OCI-LY3 (cell line): ENCODE data around the gene ADCY4.

Experiments
- H2AFZ ChIP-seq: fragments of 200-600, 300-600 bp; shearing (Covaris generic); 2 replicates; pipeline ENCODE4 v1.6.0; 2014; ENCODE audit warnings: antibody characterized with exemption, low read depth, low read length
- H3K27ac ChIP-seq: fragments of 200-600, 300-600 bp; sonication (generic); 2 replicates; pipeline ENCODE4 v1.5.1; 2014; ENCODE audit warnings: mild to moderate bottlenecking, low read length, moderate library complexity, mixed read lengths
- H3K27me3 ChIP-seq: fragments of 200-600, 300-600 bp; sonication (generic); 2 replicates; pipeline ENCODE4 v1.6.1; 2014; ENCODE audit warnings: low read depth, low read length, mixed read lengths
- H3K36me3 ChIP-seq: fragments of 200-600, 300-600 bp; sonication (generic); replicated peaks from 2 replicates; pipeline ENCODE3; 2014; ENCODE audit warnings: low read depth, low read length, mixed read lengths
- H3K4me1 ChIP-seq: fragments of 300-600, 200-600 bp; sonication (generic); 2 replicates; pipeline ENCODE4 v1.6.1; 2014; ENCODE audit warnings: low read length, mixed read lengths
- H3K4me2 ChIP-seq: fragments of 200-600, 300-600 bp; sonication (generic); 2 replicates; pipeline ENCODE4 v1.6.1; 2014; ENCODE audit warnings: low read length, mixed read lengths
- H3K4me3 ChIP-seq: fragments of 300-600, 200-600 bp; sonication (generic); 2 replicates; pipeline ENCODE4 v1.5.1; 2014; ENCODE audit warnings: antibody characterized with exemption, mild to moderate bottlenecking, low read length, moderate library complexity
- H3K79me2 ChIP-seq: fragments of 300-600, 200-600 bp; shearing (Covaris generic); 2 replicates; pipeline ENCODE4 v1.6.1; 2014; ENCODE audit warnings: mild to moderate bottlenecking, low read length, mixed read lengths
- H3K9ac ChIP-seq: fragments of 300-600, 200-600 bp; shearing (Covaris generic); 2 replicates; pipeline ENCODE4 v1.6.0; 2014; ENCODE audit warnings: mild to moderate bottlenecking, low read length, moderate library complexity
- H3K9me3 ChIP-seq: fragments of 200-600, 300-600 bp; shearing (Covaris generic); 2 replicates; pipeline ENCODE4 v1.6.1; 2014; ENCODE audit warnings: low read length, mixed read lengths; ENCODE audit not compliant: insufficient read depth
- H4K20me1 ChIP-seq: fragments of 200-600, 300-600 bp; sonication (generic); 2 replicates; pipeline ENCODE4 v1.6.1; 2016; ENCODE audit warnings: low read length, mixed read lengths; ENCODE audit not compliant: insufficient read depth
- EZH2phosphoT487 ChIP-seq: fragments of 200-600 bp; shearing (Covaris generic); IDR thresholded peaks from 2 replicates; pipeline ENCODE4 v1.6.1; 2018; ENCODE audit warnings: antibody characterized with exemption, mixed run types, low read depth
- TF ChIP-seq, protein P1 (sequence below): fragments of 200-600, 300-600 bp; sonication (generic); IDR thresholded peaks from 2 replicates; pipeline ENCODE4 v1.5.1; 2014; ENCODE audit warnings: antibody characterized with exemption, low read length, low read depth

ADCY4 gene

DNA sequence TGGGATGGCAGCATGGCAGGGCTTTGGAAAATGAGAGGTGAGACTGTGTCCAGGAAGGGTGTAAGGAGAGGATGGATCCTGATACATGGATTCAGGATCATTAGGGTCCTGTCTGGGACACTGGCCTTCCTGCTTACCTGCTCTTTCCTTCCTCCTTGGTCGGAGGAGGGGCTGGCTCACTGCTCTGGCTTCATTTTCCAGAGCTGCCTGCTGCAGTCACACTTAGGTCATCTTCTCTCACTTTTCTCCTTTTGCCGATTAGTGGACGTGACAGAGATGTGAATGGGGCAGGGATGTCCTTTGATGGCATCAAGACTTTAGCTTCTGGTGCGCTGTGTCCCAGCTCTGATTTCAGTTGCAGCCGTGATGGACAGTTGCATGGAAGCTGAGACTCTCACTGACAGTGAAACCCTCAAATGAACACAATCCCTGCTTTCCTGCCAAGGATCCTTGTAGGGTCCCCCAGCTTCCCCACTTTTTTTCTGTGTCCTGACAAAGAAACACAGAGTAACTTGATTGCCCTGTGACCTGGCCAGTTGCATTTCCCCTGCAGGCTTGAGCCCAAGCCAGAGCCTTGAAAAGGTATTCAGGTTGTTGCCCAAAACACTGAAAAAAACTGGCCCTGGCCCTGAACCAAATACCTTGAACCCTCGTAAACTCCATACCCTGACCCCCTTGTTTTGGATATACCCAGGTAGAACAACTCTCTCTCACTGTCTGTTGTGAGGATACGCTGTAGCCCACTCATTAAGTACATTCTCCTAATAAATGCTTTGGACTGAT is 26.3 kb downstream of the ADCY4 start:
- no peaks in the 10 kb centered on the region for H4K20me1 ChIP-seq
- no peaks in the 10 kb centered on the region for H3K9me3 ChIP-seq
- no peak overlapping the region for H3K4me3 ChIP-seq
- peaks cover 33% of the 10 kb centered on the region for H3K36me3 ChIP-seq
- H3K27ac ChIP-seq = no peak overlapping the region
- no peaks in the 10 kb centered on the region for H3K27me3 ChIP-seq
- peaks cover 4% of the 10 kb centered on the region for H3K4me1 ChIP-seq
- no peak overlapping the region for H2AFZ ChIP-seq
- H3K79me2 ChIP-seq = no peaks in the 10 kb centered on the region
- TF ChIP-seq EZH2phosphoT487 = no peak
- TF ChIP-seq, protein P1, sequence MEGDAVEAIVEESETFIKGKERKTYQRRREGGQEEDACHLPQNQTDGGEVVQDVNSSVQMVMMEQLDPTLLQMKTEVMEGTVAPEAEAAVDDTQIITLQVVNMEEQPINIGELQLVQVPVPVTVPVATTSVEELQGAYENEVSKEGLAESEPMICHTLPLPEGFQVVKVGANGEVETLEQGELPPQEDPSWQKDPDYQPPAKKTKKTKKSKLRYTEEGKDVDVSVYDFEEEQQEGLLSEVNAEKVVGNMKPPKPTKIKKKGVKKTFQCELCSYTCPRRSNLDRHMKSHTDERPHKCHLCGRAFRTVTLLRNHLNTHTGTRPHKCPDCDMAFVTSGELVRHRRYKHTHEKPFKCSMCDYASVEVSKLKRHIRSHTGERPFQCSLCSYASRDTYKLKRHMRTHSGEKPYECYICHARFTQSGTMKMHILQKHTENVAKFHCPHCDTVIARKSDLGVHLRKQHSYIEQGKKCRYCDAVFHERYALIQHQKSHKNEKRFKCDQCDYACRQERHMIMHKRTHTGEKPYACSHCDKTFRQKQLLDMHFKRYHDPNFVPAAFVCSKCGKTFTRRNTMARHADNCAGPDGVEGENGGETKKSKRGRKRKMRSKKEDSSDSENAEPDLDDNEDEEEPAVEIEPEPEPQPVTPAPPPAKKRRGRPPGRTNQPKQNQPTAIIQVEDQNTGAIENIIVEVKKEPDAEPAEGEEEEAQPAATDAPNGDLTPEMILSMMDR = no peak; the same call in 1 of the 2 replicates
- no peak overlapping the region for H3K9ac ChIP-seq
- H3K4me2 ChIP-seq = no peak overlapping the region

DNA sequence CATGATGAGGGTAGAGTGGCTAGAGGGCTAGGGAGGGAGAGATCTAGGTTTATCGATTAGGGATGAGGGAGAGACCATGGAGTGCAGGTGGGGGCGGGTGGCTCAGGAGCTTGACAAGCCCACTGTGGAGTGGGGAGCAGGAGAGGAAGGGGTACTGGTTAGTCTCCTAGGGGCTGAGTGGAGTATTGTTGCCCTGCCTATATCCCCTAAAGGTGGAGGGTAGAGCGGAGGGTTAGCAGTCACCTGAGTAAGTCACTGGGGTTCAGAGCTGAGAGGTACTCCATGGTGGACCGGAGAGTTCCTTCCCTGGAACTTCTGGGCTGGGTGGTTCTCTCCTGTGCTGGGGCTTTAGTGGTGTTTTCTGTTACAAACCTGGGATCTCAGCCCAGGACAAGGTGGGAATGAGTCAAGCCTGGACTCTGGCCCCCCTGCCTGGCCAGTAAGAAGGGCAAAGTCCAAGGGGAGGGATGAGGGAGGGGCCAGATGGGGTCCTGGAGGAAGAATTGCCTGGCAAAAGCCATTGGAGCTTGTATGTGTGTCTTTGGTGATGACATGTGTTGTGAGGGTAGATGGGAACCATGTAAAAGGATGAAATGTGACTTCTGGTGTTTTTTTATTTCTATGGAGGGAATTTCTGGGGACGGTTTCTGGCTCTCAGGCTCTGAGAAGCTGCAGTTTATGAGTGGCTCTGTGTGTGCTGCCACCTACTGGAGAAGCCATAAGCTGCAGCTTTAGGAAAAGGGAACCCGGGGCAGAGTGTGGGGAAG is 27.1 kb downstream of the ADCY4 start, which contains the start of gene CIDEB:
TSS of gene CIDEB (minus strand) at position 403 of the 767 bp plus-strand sequence. CDS start at position 284, 119 bp downstream.
- Histone ChIP-seq H4K20me1 (no peaks in the 10 kb centered on the region), H3K79me2 (no peaks in the 10 kb centered on the region), H3K4me2 (no peak within 1 kb of the TSS), H3K36me3 (peaks cover 38% of the 10 kb centered on the region), H3K27ac (peak within 1 kb of the TSS; percentile 17; the same call in 1 of the 2 replicates), H3K4me3 (no peak within 1 kb of the TSS), H2AFZ (no peak within 1 kb of the TSS), H3K9ac (no peak within 1 kb of the TSS), H3K9me3 (no peaks in the 10 kb centered on the region), H3K4me1 (peaks cover 4% of the 10 kb centered on the region), H3K27me3 (no peaks in the 10 kb centered on the region)
- TF ChIP-seq EZH2phosphoT487 = no peak
- TF ChIP-seq, protein P1 = peak; percentile 94

DNA sequence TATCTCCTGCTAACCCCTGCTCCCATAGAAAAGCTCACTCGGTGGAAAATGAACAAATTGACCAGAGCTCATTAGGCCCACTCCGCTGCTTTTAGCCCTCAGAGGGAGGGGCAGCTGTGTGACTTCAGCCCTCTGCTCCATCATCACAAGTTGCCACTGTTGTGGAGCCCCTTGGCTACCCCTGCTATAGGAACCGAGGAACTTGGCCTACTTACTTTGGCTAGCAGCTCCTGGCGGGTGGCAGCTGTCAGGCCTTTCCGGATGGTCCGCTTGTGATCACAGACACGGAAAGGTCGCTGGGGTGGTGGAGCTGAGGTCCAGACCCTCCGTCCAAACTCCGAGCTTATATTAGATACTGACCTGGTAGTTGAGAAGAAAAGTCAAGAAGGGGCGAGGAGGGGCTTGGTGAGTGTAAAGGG is 27.7 kb downstream of the ADCY4 start:
- H3K36me3 ChIP-seq = peaks cover 44% of the 10 kb centered on the region
- no peaks in the 10 kb centered on the region for H3K9me3 ChIP-seq
- H4K20me1 ChIP-seq = no peaks in the 10 kb centered on the region
- peaks cover 4% of the 10 kb centered on the region for H3K4me1 ChIP-seq
- H3K27ac ChIP-seq = no peak overlapping the region
- TF ChIP-seq, protein P1 = no peak
- TF ChIP-seq EZH2phosphoT487 = no peak
- H2AFZ ChIP-seq = no peak overlapping the region
- H3K4me2 ChIP-seq = no peak overlapping the region
- no peaks in the 10 kb centered on the region for H3K27me3 ChIP-seq
- H3K79me2 ChIP-seq = no peaks in the 10 kb centered on the region
- no peak overlapping the region for H3K9ac ChIP-seq
- no peak overlapping the region for H3K4me3 ChIP-seq

DNA sequence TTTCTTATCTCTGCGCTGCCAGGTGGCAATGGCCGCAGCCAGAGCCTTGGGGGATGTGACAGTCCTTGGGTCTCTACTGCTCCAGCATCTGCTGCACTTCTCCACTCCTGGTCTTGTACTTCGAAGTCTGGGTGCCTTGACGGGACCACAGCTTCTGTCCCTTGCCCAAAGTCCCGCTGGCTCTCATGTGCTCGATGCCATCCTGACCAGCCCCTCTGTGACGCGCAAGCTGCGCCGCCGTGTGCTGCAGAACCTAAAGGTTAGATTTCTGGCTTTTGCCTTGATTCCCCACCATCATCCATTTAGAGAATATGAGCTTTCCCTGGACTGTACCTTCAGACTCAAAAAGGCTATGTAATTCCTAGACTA is 30.9 kb downstream of the ADCY4 start:
- Histone ChIP-seq H2AFZ (no peak overlapping the region), H3K9ac (no peak overlapping the region), H3K4me3 (no peak overlapping the region), H3K9me3 (no peaks in the 10 kb centered on the region), H3K4me2 (no peak overlapping the region), H4K20me1 (no peaks in the 10 kb centered on the region), H3K36me3 (peaks cover 53% of the 10 kb centered on the region), H3K79me2 (peaks cover 20% of the 10 kb centered on the region), H3K27ac (no peak overlapping the region), H3K4me1 (peaks cover 17% of the 10 kb centered on the region), H3K27me3 (no peaks in the 10 kb centered on the region)
- TF ChIP-seq, protein P1 = no peak
- no peak for TF ChIP-seq EZH2phosphoT487
